ENCODE measurements around the gene PIGL.
"Not testable (repeated sequence)": the region's sequence is repeated elsewhere in the genome, so short reads cannot be mapped to it uniquely, and the experiment has no call there.

The PIGL gene

DNA sequence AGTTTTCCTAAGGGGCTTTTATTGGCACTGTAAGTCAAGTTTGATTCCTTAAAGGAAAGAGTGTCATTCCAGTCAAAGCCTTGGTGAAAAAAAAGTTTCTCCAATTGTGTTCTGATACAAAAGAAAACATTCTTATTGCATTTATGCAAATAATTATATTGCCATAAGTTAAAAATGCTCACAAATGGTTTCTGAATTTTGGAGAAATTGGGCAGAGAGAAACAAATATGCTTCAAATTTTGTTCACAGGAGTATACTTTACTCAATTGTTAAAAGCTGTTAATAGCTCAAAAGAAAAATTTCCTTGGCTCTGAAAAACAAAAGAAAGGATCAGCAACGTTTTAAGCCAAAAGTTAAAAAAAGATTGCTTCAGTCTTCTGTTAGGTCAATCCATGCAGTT lies 60.2 kb downstream of the PIGL start:
- peaks cover 66% of the 10 kb centered on the region for H3K36me3 Mint-ChIP-seq (ENCODE audit: low read depth)
- no peak overlapping the region for H3K27ac Mint-ChIP-seq
- no peak overlapping the region for H3K4me3 Mint-ChIP-seq
- peaks cover 16% of the 10 kb centered on the region for H3K9me3 Mint-ChIP-seq
- H3K4me1 Mint-ChIP-seq (ENCODE audit: low read depth), result peaks cover 34% of the 10 kb centered on the region
- H3K27me3 Mint-ChIP-seq, result no peaks in the 10 kb centered on the region

DNA sequence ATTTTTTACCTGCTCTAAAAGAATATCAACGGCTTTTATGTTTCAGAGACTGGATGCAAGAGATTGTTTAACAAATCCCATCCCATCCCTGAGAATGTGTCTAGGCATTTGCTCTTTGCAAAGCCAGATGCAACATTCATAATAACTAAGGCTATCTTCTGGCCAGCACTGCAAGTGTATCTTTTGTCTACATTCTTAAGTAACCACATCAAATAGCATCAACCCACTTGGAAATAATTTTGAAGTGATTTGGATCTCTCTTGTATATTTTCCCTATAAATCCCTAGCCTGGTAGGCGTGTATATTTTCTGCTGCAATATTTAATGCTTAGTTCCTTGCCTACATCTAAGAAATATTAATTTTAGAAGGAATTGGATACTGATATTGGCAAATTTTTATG lies 64.3 kb downstream of the PIGL start:
- Mint-ChIP-seq H3K36me3 (ENCODE audit: low read depth) (peaks cover 52% of the 10 kb centered on the region), H3K4me1 (ENCODE audit: low read depth) (peaks cover 36% of the 10 kb centered on the region), H3K9me3 (peaks cover 12% of the 10 kb centered on the region), H3K4me3 (no peak overlapping the region), H3K27ac (no peak overlapping the region), H3K27me3 (no peaks in the 10 kb centered on the region)

DNA sequence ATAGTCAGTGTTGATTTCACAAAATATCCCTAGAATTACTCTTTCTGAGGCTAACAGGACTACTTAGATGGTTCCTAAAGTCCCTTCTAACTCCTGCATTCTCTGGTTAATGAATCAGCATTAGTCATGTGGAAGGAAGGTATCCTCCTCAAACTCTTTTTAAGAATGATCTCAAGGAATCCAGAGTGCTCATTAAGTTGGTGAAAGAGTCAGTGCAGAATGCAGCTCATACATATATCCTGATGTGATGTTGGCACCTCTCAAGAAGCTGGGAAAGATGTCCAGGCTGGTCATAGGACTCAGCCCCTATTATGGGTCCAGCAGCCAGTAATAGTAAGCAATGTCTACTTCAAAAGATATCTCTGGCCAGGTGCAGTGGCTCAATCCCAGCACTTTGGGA lies 65.5 kb downstream of the PIGL start:
- Mint-ChIP-seq H3K36me3 (ENCODE audit: low read depth) (peaks cover 42% of the 10 kb centered on the region), H3K9me3 (peaks cover 7% of the 10 kb centered on the region), H3K4me3 (no peak overlapping the region), H3K4me1 (ENCODE audit: low read depth) (peaks cover 48% of the 10 kb centered on the region), H3K27me3 (no peaks in the 10 kb centered on the region), H3K27ac (no peak overlapping the region)

DNA sequence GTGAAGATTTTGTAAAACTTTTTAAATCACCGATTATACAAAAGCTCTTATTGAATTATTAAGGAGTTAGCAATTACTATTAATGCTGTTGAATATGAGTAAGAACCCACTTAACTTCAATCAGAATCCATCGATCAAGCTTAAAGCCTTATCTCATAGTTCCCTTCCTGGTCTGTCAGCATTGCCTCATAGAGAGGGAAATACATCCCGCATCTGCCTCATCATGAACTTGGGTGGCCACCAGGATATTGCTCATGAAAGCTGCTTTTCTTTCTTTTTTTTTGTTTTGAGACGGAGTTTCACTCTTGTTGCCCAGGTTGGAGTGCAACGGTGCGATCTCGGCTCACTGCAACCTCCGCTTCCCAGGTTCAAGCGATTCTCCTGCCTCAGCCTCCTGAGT lies 66.7 kb downstream of the PIGL start:
- Mint-ChIP-seq H3K36me3 (ENCODE audit: low read depth) (peaks cover 32% of the 10 kb centered on the region), H3K9me3 (peaks cover 3% of the 10 kb centered on the region), H3K4me3 (no peak overlapping the region), H3K27ac (no peak overlapping the region), H3K27me3 (no peaks in the 10 kb centered on the region), H3K4me1 (ENCODE audit: low read depth) (peaks cover 58% of the 10 kb centered on the region)

DNA sequence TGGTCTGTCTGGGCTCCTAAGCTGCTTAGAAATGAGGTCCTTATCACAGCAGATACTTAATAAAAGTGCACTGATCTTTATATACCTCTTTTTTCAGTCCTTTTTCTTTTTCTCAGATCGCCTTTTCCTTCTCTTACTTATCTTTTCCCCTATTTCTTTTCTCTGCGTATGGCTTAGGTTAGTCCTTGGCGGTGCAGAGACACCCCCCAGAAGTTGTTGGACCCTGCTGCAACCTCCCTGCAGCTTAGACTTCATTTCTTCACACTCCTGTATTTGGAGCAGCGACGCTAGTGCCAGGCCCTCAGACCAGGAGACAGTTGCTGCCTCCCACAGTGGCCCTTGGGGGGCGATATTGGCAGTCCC lies 68.6 kb downstream of the PIGL start:
- Mint-ChIP-seq H3K4me3 (peak overlapping the region; percentile 78), H3K27me3 (no peaks in the 10 kb centered on the region), H3K4me1 (ENCODE audit: low read depth) (peaks cover 69% of the 10 kb centered on the region), H3K27ac (peak overlapping the region; percentile 99), H3K36me3 (ENCODE audit: low read depth) (peaks cover 22% of the 10 kb centered on the region), H3K9me3 (no peaks in the 10 kb centered on the region)

DNA sequence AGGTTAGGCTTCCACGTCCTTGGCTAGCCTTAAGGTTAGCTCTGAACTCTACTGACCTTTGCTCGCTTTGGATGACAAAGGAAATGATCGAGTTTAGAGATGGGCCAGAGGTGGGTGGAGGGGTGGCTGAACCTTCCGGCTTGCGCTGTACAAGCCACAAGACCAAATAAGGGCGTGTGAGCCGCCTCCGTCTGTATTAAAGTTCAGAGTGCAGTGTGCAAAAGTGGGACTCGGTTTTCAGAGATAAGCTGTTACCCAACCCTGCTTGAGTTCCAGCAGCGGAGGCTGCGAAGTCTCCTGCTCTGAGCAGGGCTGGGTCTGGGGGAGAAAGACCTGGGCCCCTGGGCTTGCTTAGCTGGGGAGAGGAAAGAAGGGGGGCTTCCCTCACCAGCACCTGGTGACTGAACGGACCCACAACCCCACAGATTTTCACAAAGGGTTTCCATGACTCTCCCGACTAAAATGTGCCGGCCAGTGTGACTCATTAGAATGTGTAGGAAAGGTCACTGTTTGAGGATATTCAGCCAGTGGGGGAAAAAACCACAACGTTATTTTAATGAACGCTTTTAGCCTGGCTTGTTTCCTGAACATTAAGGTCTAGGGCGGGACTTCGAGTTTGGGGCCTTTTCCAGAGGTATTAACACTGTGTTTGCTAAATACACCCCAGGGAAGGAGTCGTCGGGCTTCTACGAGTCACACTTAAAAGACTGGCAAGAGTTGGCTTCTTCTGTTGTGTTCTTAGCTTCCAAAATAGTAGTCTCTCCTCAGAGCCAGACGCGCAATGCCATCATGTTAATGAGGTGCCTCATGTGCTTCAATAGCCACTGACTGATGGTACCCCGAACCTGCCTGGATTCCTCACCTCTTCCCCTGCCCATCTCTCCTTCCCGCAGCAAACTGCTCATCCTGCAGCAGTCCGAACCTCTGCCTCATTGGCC lies 69.3 kb downstream of the PIGL start:
- Mint-ChIP-seq H3K4me3 (peak overlapping the region; percentile 78), H3K27ac (peak overlapping the region; percentile 99), H3K4me1 (ENCODE audit: low read depth) (peaks cover 72% of the 10 kb centered on the region), H3K27me3 (no peaks in the 10 kb centered on the region), H3K36me3 (ENCODE audit: low read depth) (peaks cover 25% of the 10 kb centered on the region), H3K9me3 (no peaks in the 10 kb centered on the region)

DNA sequence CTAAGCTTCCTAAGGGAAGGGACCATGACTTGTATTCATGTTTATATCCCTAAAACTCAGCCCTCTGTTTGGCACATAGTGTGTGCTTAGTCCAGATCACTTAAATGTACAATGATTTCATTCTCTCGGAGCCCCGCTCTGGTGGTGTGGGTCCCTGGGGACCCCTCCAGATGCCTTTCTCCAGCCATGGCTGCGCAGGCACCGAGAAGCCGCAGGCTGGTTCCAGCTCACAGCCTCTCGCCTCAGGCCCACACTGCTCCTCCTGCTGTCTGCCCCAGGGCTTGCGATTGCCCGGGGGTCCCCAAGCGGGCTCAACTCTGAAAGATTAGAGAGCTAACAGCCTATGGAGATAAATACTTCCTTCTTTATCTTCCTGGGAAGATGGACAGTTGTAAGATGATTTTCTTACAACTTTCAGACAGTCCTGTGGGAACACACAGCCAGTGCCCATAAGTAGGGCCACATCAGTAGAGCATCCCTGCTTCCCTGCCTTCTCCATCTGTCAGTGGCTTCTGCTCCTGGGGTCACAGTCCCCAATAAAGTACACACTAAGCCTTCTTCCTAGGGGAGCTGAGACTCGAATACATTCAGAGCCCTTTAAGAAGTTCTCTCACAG lies 70.0 kb downstream of the PIGL start:
- Mint-ChIP-seq H3K36me3 (ENCODE audit: low read depth) (peaks cover 22% of the 10 kb centered on the region), H3K27ac (peak overlapping the region; percentile 99), H3K4me1 (ENCODE audit: low read depth) (peaks cover 67% of the 10 kb centered on the region), H3K27me3 (no peaks in the 10 kb centered on the region), H3K9me3 (no peaks in the 10 kb centered on the region), H3K4me3 (peak overlapping the region; percentile 78)

DNA sequence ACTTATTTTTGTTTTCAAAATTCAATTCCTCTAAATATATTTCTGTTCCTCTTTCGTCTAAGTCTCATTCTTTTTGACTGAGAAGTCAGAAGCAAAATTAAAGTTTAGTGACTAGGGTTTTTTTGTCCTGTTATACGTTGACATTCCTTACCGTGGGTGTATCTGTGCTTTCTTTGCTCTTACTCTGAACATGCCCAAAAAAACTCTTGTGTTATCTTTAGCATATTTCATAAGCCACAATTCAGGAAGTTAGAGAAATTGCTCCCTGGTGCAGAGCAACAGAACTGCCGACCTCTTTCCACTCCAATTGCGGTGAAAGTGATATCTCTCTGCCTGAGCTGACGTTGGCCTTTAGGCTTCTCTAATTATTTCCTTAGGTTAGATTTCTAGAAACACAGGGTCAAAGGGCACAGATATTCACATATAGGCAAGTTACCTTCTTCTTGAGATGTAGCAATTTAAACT lies 70.6 kb downstream of the PIGL start:
- H3K4me1 Mint-ChIP-seq (ENCODE audit: low read depth), result peaks cover 61% of the 10 kb centered on the region
- no peaks in the 10 kb centered on the region for H3K27me3 Mint-ChIP-seq
- peaks cover 24% of the 10 kb centered on the region for H3K36me3 Mint-ChIP-seq (ENCODE audit: low read depth)
- H3K9me3 Mint-ChIP-seq, result no peaks in the 10 kb centered on the region
- peak overlapping the region; percentile 78 for H3K4me3 Mint-ChIP-seq
- H3K27ac Mint-ChIP-seq, result peak overlapping the region; percentile 99

DNA sequence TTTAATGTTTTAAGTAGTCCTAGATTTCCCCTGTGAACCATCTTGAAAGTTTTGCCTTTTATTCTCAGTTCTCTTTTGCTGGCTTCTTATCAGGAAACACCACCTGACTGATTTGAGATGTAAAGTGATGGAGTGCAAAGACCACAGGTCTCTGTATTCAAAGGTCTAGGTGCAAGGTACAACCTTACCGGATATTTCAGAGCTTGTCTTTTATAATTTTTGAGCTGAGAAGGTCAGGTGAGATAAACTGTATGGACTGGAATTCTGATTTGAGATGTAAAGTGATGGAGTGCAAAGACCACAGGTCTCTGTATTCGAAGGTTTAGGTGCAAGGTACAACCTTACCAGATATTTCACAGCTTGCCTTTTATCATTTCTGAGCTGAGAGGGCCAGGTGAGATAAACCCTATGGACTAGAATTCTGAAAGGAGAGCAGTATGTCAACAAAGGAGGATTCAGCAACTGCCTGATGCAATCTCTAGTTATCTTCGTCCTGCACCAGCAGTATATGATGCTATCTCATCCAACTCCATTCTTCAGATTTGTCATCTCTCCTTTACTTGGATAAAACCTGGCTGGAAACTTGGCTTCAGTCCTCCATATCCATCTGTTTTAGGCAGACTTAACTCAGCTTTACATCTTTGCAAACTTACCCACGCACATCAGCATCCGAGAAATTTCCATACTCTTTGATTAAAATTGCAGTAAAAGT lies 72.0 kb downstream of the PIGL start:
- no peaks in the 10 kb centered on the region for H3K9me3 Mint-ChIP-seq
- H3K36me3 Mint-ChIP-seq (ENCODE audit: low read depth), result peaks cover 31% of the 10 kb centered on the region
- H3K4me1 Mint-ChIP-seq (ENCODE audit: low read depth), result peaks cover 60% of the 10 kb centered on the region
- peak overlapping the region; percentile 22 for H3K4me3 Mint-ChIP-seq
- H3K27me3 Mint-ChIP-seq, result no peaks in the 10 kb centered on the region
- peak overlapping the region; percentile 99 for H3K27ac Mint-ChIP-seq

DNA sequence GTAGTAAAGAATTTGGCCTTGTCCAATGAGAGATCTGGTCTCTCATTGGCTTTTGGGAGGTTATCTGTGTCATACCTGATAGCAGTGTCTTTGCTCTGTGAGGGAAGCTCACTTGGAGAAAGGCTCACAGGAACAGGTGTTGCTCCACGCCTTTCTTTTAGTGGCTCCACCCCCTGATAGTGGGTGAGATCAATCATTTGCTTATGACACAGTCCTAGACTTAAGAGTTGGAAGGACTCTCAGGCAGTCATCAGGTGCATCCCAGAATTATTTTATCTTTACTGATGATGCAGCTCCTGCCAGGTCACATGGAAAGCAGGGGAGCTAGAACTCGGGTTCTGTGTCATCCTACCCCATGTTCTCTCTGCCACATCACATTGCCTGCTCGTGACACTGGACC lies 76.9 kb downstream of the PIGL start:
- Mint-ChIP-seq H3K27me3 (no peaks in the 10 kb centered on the region), H3K9me3 (no peaks in the 10 kb centered on the region), H3K4me1 (ENCODE audit: low read depth) (peaks cover 28% of the 10 kb centered on the region), H3K4me3 (no peak overlapping the region), H3K27ac (no peak overlapping the region), H3K36me3 (ENCODE audit: low read depth) (peaks cover 21% of the 10 kb centered on the region)

DNA sequence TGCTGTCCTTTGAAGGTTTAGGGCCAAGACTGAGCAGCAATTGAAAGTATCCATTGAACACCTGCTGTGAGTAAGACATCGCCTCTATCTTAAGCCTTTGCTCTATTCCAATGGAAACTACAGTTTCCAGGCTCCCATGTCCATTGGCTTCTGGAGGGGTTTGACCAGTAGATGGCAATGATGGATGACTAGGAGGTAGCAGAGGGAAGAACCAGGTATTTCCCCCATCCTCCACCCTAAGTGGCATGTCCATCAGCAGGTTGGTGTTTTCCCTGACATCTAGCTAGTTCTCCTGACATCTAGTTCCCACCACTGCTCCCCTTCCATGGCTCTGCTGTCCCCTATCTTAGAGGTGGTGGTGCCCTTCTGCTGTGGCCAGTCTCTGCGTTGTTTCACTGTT lies 77.5 kb downstream of the PIGL start:
- H3K4me1 Mint-ChIP-seq (ENCODE audit: low read depth), result peaks cover 22% of the 10 kb centered on the region
- H3K36me3 Mint-ChIP-seq (ENCODE audit: low read depth), result peaks cover 22% of the 10 kb centered on the region
- H3K27ac Mint-ChIP-seq, result no peak overlapping the region
- no peaks in the 10 kb centered on the region for H3K9me3 Mint-ChIP-seq
- no peaks in the 10 kb centered on the region for H3K27me3 Mint-ChIP-seq
- H3K4me3 Mint-ChIP-seq, result no peak overlapping the region

DNA sequence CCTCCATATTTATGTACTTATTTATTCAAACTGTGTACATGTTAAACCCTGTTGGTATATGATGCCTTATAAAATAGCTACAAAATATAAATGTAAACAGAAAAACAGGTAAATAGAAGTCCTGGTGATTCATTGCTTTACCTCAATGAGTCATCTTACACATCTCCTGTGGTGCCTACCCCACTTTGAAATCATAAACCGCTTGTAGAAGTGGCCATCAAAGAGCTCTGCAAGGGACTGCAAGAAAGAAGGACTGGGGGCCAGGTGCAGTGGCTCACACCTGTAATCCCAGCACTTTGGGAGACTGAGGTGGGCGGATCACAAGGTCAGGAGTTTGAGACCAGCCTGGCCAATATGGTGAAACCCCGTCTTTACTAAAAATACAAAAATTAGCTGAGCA lies 79.1 kb downstream of the PIGL start:
- not testable (repeated sequence) for H3K27ac Mint-ChIP-seq, H3K9me3 Mint-ChIP-seq, H3K4me3 Mint-ChIP-seq, H3K27me3 Mint-ChIP-seq
- Mint-ChIP-seq H3K36me3 (ENCODE audit: low read depth) (peaks cover 23% of the 10 kb centered on the region), H3K4me1 (ENCODE audit: low read depth) (peaks cover 16% of the 10 kb centered on the region)

DNA sequence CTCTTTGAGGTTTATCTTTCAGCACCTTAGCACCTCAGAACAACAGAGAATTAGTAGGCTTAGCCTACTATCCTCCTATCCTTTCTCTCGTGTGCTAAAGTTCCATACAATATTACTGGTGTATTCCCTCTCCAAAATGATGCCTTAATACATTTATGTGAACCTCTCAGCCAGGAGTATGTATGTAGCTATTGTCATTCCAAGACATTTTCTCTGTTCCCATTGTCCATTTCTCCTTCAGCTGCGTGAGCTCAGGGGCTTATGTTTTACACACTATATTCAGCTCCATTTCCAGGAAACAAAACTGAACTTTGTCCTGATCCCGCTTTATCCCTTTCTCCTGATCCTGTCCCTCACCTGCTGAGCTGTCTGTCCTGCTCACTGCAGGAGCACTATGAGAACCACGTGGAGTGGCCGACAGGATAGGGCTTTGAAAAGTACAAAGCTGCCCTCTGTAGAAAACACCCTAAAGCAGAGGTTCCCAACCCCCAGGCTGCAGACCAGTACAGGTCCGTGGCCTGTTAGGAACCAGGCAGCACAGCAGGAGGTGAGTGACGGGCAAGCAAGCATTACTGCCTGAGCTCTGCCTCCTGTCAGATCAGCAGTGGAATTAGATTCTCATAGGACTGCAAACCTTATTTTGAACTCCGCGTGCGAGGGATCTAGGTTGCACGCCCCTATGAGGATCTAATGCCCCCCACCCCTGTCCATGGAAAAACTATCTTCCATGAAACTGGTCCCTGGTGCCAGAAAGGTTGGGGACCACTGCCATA lies 80.5 kb downstream of the PIGL start:
- no peak overlapping the region for H3K27ac Mint-ChIP-seq
- no peaks in the 10 kb centered on the region for H3K27me3 Mint-ChIP-seq
- H3K36me3 Mint-ChIP-seq (ENCODE audit: low read depth), result peaks cover 29% of the 10 kb centered on the region
- no peak overlapping the region for H3K4me3 Mint-ChIP-seq
- no peaks in the 10 kb centered on the region for H3K9me3 Mint-ChIP-seq
- H3K4me1 Mint-ChIP-seq (ENCODE audit: low read depth), result peaks cover 16% of the 10 kb centered on the region

DNA sequence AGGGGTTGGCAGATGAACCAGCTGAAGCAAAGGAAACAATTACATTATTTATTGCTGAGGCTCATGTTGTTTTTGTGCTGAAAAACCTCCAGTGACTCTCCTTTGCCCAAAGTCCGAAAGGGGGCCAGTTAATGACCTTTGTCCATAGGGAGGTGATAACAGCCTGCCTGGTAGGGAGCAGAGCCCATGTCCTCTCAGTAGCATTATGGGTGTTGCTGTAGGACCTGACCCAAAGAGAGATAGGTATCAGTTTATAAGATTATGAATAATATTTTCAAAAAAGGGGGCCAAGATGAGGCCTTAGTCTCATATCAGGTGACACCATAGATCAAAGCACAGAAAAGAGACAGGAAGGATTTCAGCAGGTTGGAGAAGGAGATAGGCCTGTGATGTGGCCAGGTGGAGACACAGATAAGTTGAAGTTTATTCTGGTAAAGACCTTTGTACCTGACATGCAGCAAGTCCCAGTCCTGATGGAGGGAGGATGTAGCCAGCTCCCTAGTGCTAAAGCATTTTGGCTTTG lies 81.2 kb downstream of the PIGL start:
- Mint-ChIP-seq H3K27ac (no peak overlapping the region), H3K9me3 (no peaks in the 10 kb centered on the region), H3K4me1 (ENCODE audit: low read depth) (peaks cover 16% of the 10 kb centered on the region), H3K36me3 (ENCODE audit: low read depth) (peaks cover 27% of the 10 kb centered on the region), H3K27me3 (no peaks in the 10 kb centered on the region), H3K4me3 (no peak overlapping the region)
